Naive thymus-derived CD8-positive, alpha-beta T cell (primary cell): Measurements from ENCODE around the gene DSG3. TPM values are rescaled to one million over a fixed set of nuclear protein-coding genes. Genes with fewer than 3 reads are reported as not detected.

ENCODE experiments used
- ATAC-seq, 2 donors: fragments of 150-1000 bp; cut with Tn5 transposase in 1 of 2; sonication (Bioruptor Pico), chemical (Tn5 transposase) in 1 of 2; 1 replicate in 1 of 2; 2 replicates in 1 of 2; pipeline ENCODE4 v1.10.0; 2021; ENCODE audit warnings: mild to moderate bottlenecking in 2 of 2, moderate library complexity in 2 of 2
- POLR2A ChIA-PET: fragments of 350-600 bp; sonication (Branson Sonifier 250); formaldehyde crosslinking; loops from one replicate; lab custom pipeline; 2021; ENCODE audit warnings: antibody characterized with exemption; lab: Charles Lee
- DNase-seq, 10 donors: peaks; one replicate each; pipeline versions ENCODE4 v3.0.0 to v3.0.0-alpha.2; 2020 to 2022
- H3K27ac Mint-ChIP-seq, 10 donors: one replicate each; pipeline ENCODE4 v1.8.0; 2020 to 2022; ENCODE audit warnings: mild to moderate bottlenecking in 10 of 10, mixed read lengths in 10 of 10, moderate library complexity in 4 of 10, inconsistent platforms in 1 of 10
- H3K27me3 Mint-ChIP-seq, 5 donors: one replicate each; pipeline ENCODE4 v1.8.0; 2021 to 2022; ENCODE audit warnings: mixed read lengths in 5 of 5
- H3K36me3 Mint-ChIP-seq, 3 donors: one replicate each; pipeline ENCODE4 v1.8.0; 2020 to 2022; ENCODE audit warnings: mixed read lengths in 3 of 3, mild to moderate bottlenecking in 2 of 3, inconsistent platforms in 1 of 3
- H3K4me1 Mint-ChIP-seq, 4 donors: one replicate each; pipeline ENCODE4 v1.8.0; 2021 to 2022; ENCODE audit warnings: mixed read lengths in 4 of 4
- H3K4me3 Mint-ChIP-seq, 10 donors: one replicate each; pipeline ENCODE4 v1.8.0; 2020 to 2022; ENCODE audit warnings: mild to moderate bottlenecking in 10 of 10, mixed read lengths in 10 of 10, moderate library complexity in 6 of 10, inconsistent platforms in 1 of 10
- H3K9me3 Mint-ChIP-seq, 9 donors: one replicate each; pipeline ENCODE4 v1.8.0; 2020 to 2022; ENCODE audit warnings: mixed read lengths in 9 of 9, mild to moderate bottlenecking in 3 of 9, inconsistent platforms in 1 of 9, moderate library complexity in 1 of 9
- polyA plus RNA-seq, 3 donors: library from polyadenylated mRNA; unstranded; fragments of 300-500 nt; fragmentation: Illumina TruSeq; gene quantifications; one replicate each; pipeline ENCODE4 v1.2.3, GENCODE V29; 2021
- total RNA-seq, 8 experiments: library from RNA in 2 of 8; stranded (reverse) in 2 of 8; gene quantifications; one replicate each; pipeline ENCODE4 v1.2.3 and lab custom pipeline; 2021 to 2026

DSG3 gene
- total and polyA plus RNA-seq, 5 experiments from 2014 or later, result not detected

GRCh38 chr18:31440787-31441186, 6.8 kb upstream of the DSG3 start:
- Mint-ChIP-seq H3K4me3 (no peak overlapping the region), H3K36me3 (no peaks in the 10 kb centered on the region), H3K27ac (no peak overlapping the region), H3K4me1 (no peaks in the 10 kb centered on the region), H3K9me3 (no peaks in the 10 kb centered on the region), H3K27me3 (peaks cover 0 to 8% (median 0%) of the 10 kb centered on the region in 5 donors)
- POLR2A ChIA-PET, result no interaction called here
- DNase-seq (no peak), ATAC-seq (no peak)

- Mint-ChIP-seq H3K9me3 (no peaks in the 10 kb centered on the region), H3K4me1 (no peaks in the 10 kb centered on the region), H3K36me3 (no peaks in the 10 kb centered on the region), H3K4me3 (no peak overlapping the region), H3K27me3 (peaks cover 0 to 8% (median 0%) of the 10 kb centered on the region in 5 donors), H3K27ac (no peak overlapping the region)
- DNase-seq, result no peak
- no peak for ATAC-seq
- POLR2A ChIA-PET, result no interaction called here
These were observed 6.0 kb upstream of the DSG3 start for GRCh38 chr18:31441493-31441892.

GRCh38 chr18:31444142-31444541, 3.4 kb upstream of the DSG3 start:
- POLR2A ChIA-PET, result no interaction called here
- Mint-ChIP-seq H3K36me3 (no peaks in the 10 kb centered on the region), H3K4me3 (no peak overlapping the region), H3K9me3 (peaks cover 0 to 2% (median 0%) of the 10 kb centered on the region in 9 donors), H3K27ac (no peak overlapping the region), H3K27me3 (peaks cover 0 to 8% (median 0%) of the 10 kb centered on the region in 5 donors), H3K4me1 (no peaks in the 10 kb centered on the region)
- no peak for ATAC-seq
- DNase-seq, result no peak

- Mint-ChIP-seq H3K36me3 (no peaks in the 10 kb centered on the region), H3K4me3 (no peak overlapping the region), H3K27ac (no peak overlapping the region), H3K4me1 (no peaks in the 10 kb centered on the region), H3K27me3 (peaks cover 0 to 5% (median 0%) of the 10 kb centered on the region in 5 donors), H3K9me3 (peaks cover 0 to 2% (median 0%) of the 10 kb centered on the region in 9 donors)
- DNase-seq (no peak), ATAC-seq (no peak)
- POLR2A ChIA-PET, result no interaction called here
These were observed 1.6 kb upstream of the DSG3 start for GRCh38 chr18:31445908-31446307.

- DNase-seq, result no peak
- Mint-ChIP-seq H3K4me3 (no peak overlapping the region), H3K9me3 (peaks cover 0 to 2% (median 0%) of the 10 kb centered on the region in 9 donors), H3K27me3 (peaks cover 0 to 4% (median 0%) of the 10 kb centered on the region in 5 donors), H3K36me3 (no peaks in the 10 kb centered on the region), H3K27ac (no peak overlapping the region), H3K4me1 (no peaks in the 10 kb centered on the region)
- POLR2A ChIA-PET, result no interaction called here
- no peak for ATAC-seq
These were observed 687 bp upstream of the DSG3 start for GRCh38 chr18:31446854-31447253.

- Mint-ChIP-seq H3K4me3 (no peak overlapping the region), H3K4me1 (no peaks in the 10 kb centered on the region), H3K27me3 (peaks cover 0 to 3% (median 0%) of the 10 kb centered on the region in 5 donors), H3K9me3 (peaks cover 0 to 2% (median 0%) of the 10 kb centered on the region in 9 donors), H3K27ac (no peak overlapping the region), H3K36me3 (no peaks in the 10 kb centered on the region)
- DNase-seq (no peak), ATAC-seq (no peak)
- POLR2A ChIA-PET, result no interaction called here
These were observed 2.9 kb downstream of the DSG3 start for GRCh38 chr18:31450409-31450808.

GRCh38 chr18:31451625-31452024, 4.1 kb downstream of the DSG3 start:
- DNase-seq (no peak), ATAC-seq (no peak)
- Mint-ChIP-seq H3K9me3 (peaks cover 0 to 2% (median 0%) of the 10 kb centered on the region in 9 donors), H3K4me1 (no peaks in the 10 kb centered on the region), H3K27ac (no peak overlapping the region), H3K27me3 (peaks cover 0 to 3% (median 0%) of the 10 kb centered on the region in 5 donors), H3K36me3 (no peaks in the 10 kb centered on the region), H3K4me3 (no peak overlapping the region)
- POLR2A ChIA-PET, result no interaction called here

- H3K27me3 Mint-ChIP-seq, result peaks cover 0 to 3% (median 0%) of the 10 kb centered on the region in 5 donors
- POLR2A ChIA-PET, result interaction anchor here (0.7 kb wide), 1 partner anchor 595 kb away, joined by 5 read pairs; no protein-coding TSS in a partner anchor
- H3K4me3 Mint-ChIP-seq, result no peak overlapping the region
- ATAC-seq, result no peak
- no peak overlapping the region for H3K27ac Mint-ChIP-seq
- H3K9me3 Mint-ChIP-seq, result no peaks in the 10 kb centered on the region
- no peak for DNase-seq
- H3K4me1 Mint-ChIP-seq, result no peaks in the 10 kb centered on the region
- H3K36me3 Mint-ChIP-seq, result no peaks in the 10 kb centered on the region
These were observed 6.6 kb downstream of the DSG3 start for GRCh38 chr18:31454066-31454708.

- DNase-seq, result no peak
- H3K27me3 Mint-ChIP-seq, result peaks cover 0 to 5% (median 0%) of the 10 kb centered on the region in 5 donors
- POLR2A ChIA-PET, result no interaction called here
- H3K4me1 Mint-ChIP-seq, result no peaks in the 10 kb centered on the region
- no peak for ATAC-seq
- no peaks in the 10 kb centered on the region for H3K9me3 Mint-ChIP-seq
- H3K36me3 Mint-ChIP-seq, result no peaks in the 10 kb centered on the region
- no peak overlapping the region for H3K27ac Mint-ChIP-seq
- no peak overlapping the region for H3K4me3 Mint-ChIP-seq
These were observed 22.1 kb downstream of the DSG3 start for GRCh38 chr18:31469629-31470028.

GRCh38 chr18:31478688-31479087, 31.1 kb downstream of the DSG3 start:
- Mint-ChIP-seq H3K9me3 (no peaks in the 10 kb centered on the region), H3K27ac (no peak overlapping the region), H3K27me3 (peaks cover 0 to 14% (median 4%) of the 10 kb centered on the region in 5 donors), H3K36me3 (no peaks in the 10 kb centered on the region), H3K4me3 (no peak overlapping the region), H3K4me1 (no peaks in the 10 kb centered on the region)
- DNase-seq, result no peak
- POLR2A ChIA-PET, result no interaction called here
- ATAC-seq, result no peak

GRCh38 chr18:31482051-31482450, 34.5 kb downstream of the DSG3 start:
- POLR2A ChIA-PET, result no interaction called here
- no peaks in the 10 kb centered on the region for H3K9me3 Mint-ChIP-seq
- H3K36me3 Mint-ChIP-seq, result no peaks in the 10 kb centered on the region
- no peaks in the 10 kb centered on the region for H3K4me1 Mint-ChIP-seq
- peaks cover 0 to 16% (median 5%) of the 10 kb centered on the region in 5 donors for H3K27me3 Mint-ChIP-seq
- H3K27ac Mint-ChIP-seq, result no peak overlapping the region
- no peak overlapping the region for H3K4me3 Mint-ChIP-seq
- no peak for ATAC-seq
- DNase-seq, result no peak

- Mint-ChIP-seq H3K9me3 (no peaks in the 10 kb centered on the region), H3K36me3 (no peaks in the 10 kb centered on the region), H3K4me1 (no peaks in the 10 kb centered on the region), H3K27ac (peak overlapping the region in 1 of 10 donors; percentile 27), H3K27me3 (peaks cover 0 to 17% (median 5%) of the 10 kb centered on the region in 5 donors), H3K4me3 (no peak overlapping the region)
- POLR2A ChIA-PET, result no interaction called here
- no peak for ATAC-seq
- no peak for DNase-seq
These were observed 35.9 kb downstream of the DSG3 start for GRCh38 chr18:31483396-31483795.

GRCh38 chr18:31484461-31484860, 36.9 kb downstream of the DSG3 start:
- no peak overlapping the region for H3K27ac Mint-ChIP-seq
- H3K9me3 Mint-ChIP-seq, result peaks cover 0 to 3% (median 0%) of the 10 kb centered on the region in 9 donors
- H3K27me3 Mint-ChIP-seq, result peaks cover 3 to 18% (median 7%) of the 10 kb centered on the region in 5 donors
- DNase-seq (no peak), ATAC-seq (no peak)
- no peaks in the 10 kb centered on the region for H3K36me3 Mint-ChIP-seq
- POLR2A ChIA-PET, result no interaction called here
- no peak overlapping the region for H3K4me3 Mint-ChIP-seq
- no peaks in the 10 kb centered on the region for H3K4me1 Mint-ChIP-seq

GRCh38 chr18:31486165-31486564, 38.6 kb downstream of the DSG3 start:
- no peak for DNase-seq
- no peak for ATAC-seq
- Mint-ChIP-seq H3K9me3 (peaks cover 0 to 6% (median 0%) of the 10 kb centered on the region in 9 donors), H3K36me3 (no peaks in the 10 kb centered on the region), H3K27ac (no peak overlapping the region), H3K27me3 (peaks cover 6 to 19% (median 8%) of the 10 kb centered on the region in 5 donors), H3K4me3 (no peak overlapping the region), H3K4me1 (no peaks in the 10 kb centered on the region)
- POLR2A ChIA-PET, result no interaction called here
